Endothelial cell of umbilical vein (primary cell): ENCODE results near the gene DIABLO. TPM values are rescaled to one million over a fixed set of nuclear protein-coding genes. Genes with fewer than 3 reads are reported as not detected.

ENCODE experiments used
- BruUV-seq: library from RNA; stranded (reverse); fragments of 400-500 nt; replicated peaks from 2 replicates; lab custom pipeline; 2021; lab: Mats Ljungman, UMichigan
- CTCF ChIA-PET: fragments of 300-600, 350-600 bp; sonication (Branson Sonifier 250); formaldehyde crosslinking; loops from one replicate; lab custom pipeline; 2021; ENCODE audit warnings: antibody characterized with exemption, inconsistent platforms; lab: Charles Lee
- POLR2A ChIA-PET: fragments of 300-600, 350-600 bp; sonication (Branson Sonifier 250); formaldehyde crosslinking; loops from one replicate; lab custom pipeline; 2021; ENCODE audit warnings: antibody characterized with exemption, inconsistent platforms; lab: Charles Lee
- DNase-seq: peaks from one replicate; pipeline ENCODE4 v3.0.0-alpha.2; 2011; ENCODE audit warnings: low read depth, low spot score
- FAIRE-seq: peaks from 2 replicates; lab custom pipeline; 2011; peaks lifted over from hg19 to GRCh38; lab: Jason Lieb, UNC
- H2AFZ ChIP-seq: 2 replicates; pipeline ENCODE4 v1.6.0; 2012; ENCODE audit warnings: low read depth, low read length, control low read depth, inconsistent platforms
- H3K27ac ChIP-seq: 2 replicates; pipeline ENCODE4 v1.5.1; 2011; ENCODE audit warnings: low read depth, mild to moderate bottlenecking, control low read depth, low read length, moderate library complexity; ENCODE audit not compliant: insufficient read depth
- H3K27me3 ChIP-seq, 2 experiments: 2 replicates each; pipeline versions ENCODE4 v1.6.0 to v1.6.1; 2011; ENCODE audit warnings: low read length in 2 of 2, mixed read lengths in 1 of 2; ENCODE audit not compliant: control insufficient read depth in 2 of 2, insufficient read depth in 2 of 2
- H3K36me3 ChIP-seq, 2 experiments: 2 replicates in 1 of 2; 3 replicates in 1 of 2; pipeline ENCODE4 v1.5.1; 2011; ENCODE audit warnings: low read length in 2 of 2, mild to moderate bottlenecking in 1 of 2, moderate library complexity in 1 of 2; ENCODE audit not compliant: control insufficient read depth in 2 of 2, insufficient read depth in 2 of 2; ENCODE audit errors: extremely low read depth in 1 of 2
- H3K4me1 ChIP-seq: 3 replicates; pipeline ENCODE4 v1.5.1; 2011; ENCODE audit warnings: mild to moderate bottlenecking, low read length; ENCODE audit not compliant: control insufficient read depth, insufficient read depth; ENCODE audit errors: extremely low read depth
- H3K4me2 ChIP-seq: 2 replicates; pipeline ENCODE4 v1.6.1; 2011; ENCODE audit warnings: low read length, control low read depth, mixed read lengths; ENCODE audit not compliant: insufficient read depth
- H3K4me3 ChIP-seq, 3 experiments: fragments of 200-600 bp in 1 of 3; sonication (generic), shearing (Covaris generic) in 1 of 3; replicated peaks in 1 of 3; 2 replicates each; pipeline ENCODE4 v1.5.1; 2011 to 2016; ENCODE audit warnings: control low read depth in 3 of 3, low read length in 3 of 3, mild to moderate bottlenecking in 2 of 3, inconsistent platforms in 1 of 3, low read depth in 1 of 3, moderate library complexity in 1 of 3; ENCODE audit not compliant: insufficient read depth in 1 of 3
- H3K79me2 ChIP-seq: 2 replicates; pipeline ENCODE4 v1.6.0; 2012; ENCODE audit warnings: low read length, inconsistent platforms; ENCODE audit not compliant: control insufficient read depth, insufficient read depth
- H3K9ac ChIP-seq: replicated peaks from 2 replicates; pipeline ENCODE3; 2011; ENCODE audit warnings: low read length, control low read depth; ENCODE audit not compliant: insufficient read depth; ENCODE audit errors: extremely low read depth
- H3K9me1 ChIP-seq: replicated peaks from 3 replicates; pipeline ENCODE4 v1.6.0; 2011; ENCODE audit warnings: mild to moderate bottlenecking, low read length; ENCODE audit not compliant: control insufficient read depth, insufficient read depth; ENCODE audit errors: extremely low read depth
- H3K9me3 ChIP-seq: replicated peaks from 2 replicates; pipeline ENCODE4 v1.5.1; 2012; ENCODE audit warnings: low read length, inconsistent platforms; ENCODE audit not compliant: control insufficient read depth, insufficient read depth
- H4K20me1 ChIP-seq: replicated peaks from 2 replicates; pipeline ENCODE3; 2011; ENCODE audit warnings: mild to moderate bottlenecking, low read length; ENCODE audit not compliant: control insufficient read depth, insufficient read depth; ENCODE audit errors: extremely low read depth
- EZH2 ChIP-seq: IDR thresholded peaks from 2 replicates; pipeline ENCODE4 v1.6.1; 2012; ENCODE audit warnings: borderline replicate concordance, low read depth, mild to moderate bottlenecking, moderate library complexity, low read length, inconsistent platforms; ENCODE audit not compliant: severe bottlenecking
- FOS ChIP-seq: IDR thresholded peaks from 2 replicates; pipeline ENCODE4 v1.6.1; 2011; ENCODE audit warnings: mild to moderate bottlenecking, low read length, moderate library complexity, borderline replicate concordance; ENCODE audit not compliant: insufficient read depth
- GATA2 ChIP-seq: IDR thresholded peaks from 2 replicates; pipeline ENCODE4 v1.7.0; 2011; ENCODE audit warnings: low read depth, mild to moderate bottlenecking, moderate library complexity, mixed read lengths, low read length; ENCODE audit not compliant: insufficient read length, insufficient read depth
- JUN ChIP-seq: IDR thresholded peaks from 2 replicates; pipeline ENCODE4 v1.6.1; 2011; ENCODE audit warnings: borderline replicate concordance, low read depth; ENCODE audit not compliant: insufficient read length, insufficient read depth
- MYC ChIP-seq: IDR thresholded peaks from one replicate; pipeline ENCODE4 v1.6.1; 2011; ENCODE audit warnings: mild to moderate bottlenecking, low read depth, low read length
- POLR2A ChIP-seq: IDR thresholded peaks from 2 replicates; pipeline ENCODE4 v1.6.1; 2012; ENCODE audit warnings: low read depth, mild to moderate bottlenecking, control low read depth, low read length
- POLR2AphosphoS5 ChIP-seq: IDR thresholded peaks from 2 replicates; pipeline ENCODE4 v1.6.1; 2012; ENCODE audit warnings: low read depth, mild to moderate bottlenecking, control low read depth, low read length, moderate library complexity; ENCODE audit not compliant: insufficient read depth
- dilution Hi-C: fragments of 300-500 bp; cut with MboI; formaldehyde crosslinking; loops from one replicate; pipeline ENCODE4 v1.15.0; 2019; ENCODE audit warnings: low sequenced_read_pairs; ENCODE audit not compliant: extremely low pct_ligation_motif_present
- intact Hi-C: fragments of 100-400 bp; cut with micrococcal nuclease; formaldehyde crosslinking; loops from one replicate; pipeline ENCODE4 v1.10.0; 2022
- polyA plus RNA-seq, 4 experiments: library from polyadenylated mRNA; depleted of rRNA in 3 of 4; stranded (reverse) in 3 of 4; unstranded in 1 of 4; fragments of >200 nt; gene quantifications; 2 replicates each; pipeline versions ENCODE4 v1.2.1 to v1.2.3, GENCODE V29; 2011 to 2012; ENCODE audit warnings: missing spikeins in 1 of 4
- total RNA-seq: library from RNA; stranded (reverse); gene quantifications from 2 replicates; pipeline ENCODE4 v1.2.3, GENCODE V29; 2021
- TF ChIP-seq, protein P1 (sequence below), 2 donors: IDR thresholded peaks; 1 replicate in 1 of 2; 2 replicates in 1 of 2; pipeline ENCODE4 v1.5.1; 2011; ENCODE audit warnings: low read length in 2 of 2, mild to moderate bottlenecking in 2 of 2, moderate library complexity in 2 of 2, control low read depth in 1 of 2, inconsistent platforms in 1 of 2, low read depth in 1 of 2; ENCODE audit not compliant: insufficient read depth in 1 of 2; ENCODE audit errors: extremely low read depth in 1 of 2
- TF ChIP-seq, protein P2 (sequence below): IDR thresholded peaks from 2 replicates; pipeline ENCODE4 v1.6.1; 2011; ENCODE audit not compliant: insufficient read depth, insufficient read length

DIABLO gene
- total and polyA plus RNA-seq, 2 donors (not counting 3 experiments of a cell fraction or from before 2014, with no cell fraction given): 49.9 to 55.4 TPM

DNA sequence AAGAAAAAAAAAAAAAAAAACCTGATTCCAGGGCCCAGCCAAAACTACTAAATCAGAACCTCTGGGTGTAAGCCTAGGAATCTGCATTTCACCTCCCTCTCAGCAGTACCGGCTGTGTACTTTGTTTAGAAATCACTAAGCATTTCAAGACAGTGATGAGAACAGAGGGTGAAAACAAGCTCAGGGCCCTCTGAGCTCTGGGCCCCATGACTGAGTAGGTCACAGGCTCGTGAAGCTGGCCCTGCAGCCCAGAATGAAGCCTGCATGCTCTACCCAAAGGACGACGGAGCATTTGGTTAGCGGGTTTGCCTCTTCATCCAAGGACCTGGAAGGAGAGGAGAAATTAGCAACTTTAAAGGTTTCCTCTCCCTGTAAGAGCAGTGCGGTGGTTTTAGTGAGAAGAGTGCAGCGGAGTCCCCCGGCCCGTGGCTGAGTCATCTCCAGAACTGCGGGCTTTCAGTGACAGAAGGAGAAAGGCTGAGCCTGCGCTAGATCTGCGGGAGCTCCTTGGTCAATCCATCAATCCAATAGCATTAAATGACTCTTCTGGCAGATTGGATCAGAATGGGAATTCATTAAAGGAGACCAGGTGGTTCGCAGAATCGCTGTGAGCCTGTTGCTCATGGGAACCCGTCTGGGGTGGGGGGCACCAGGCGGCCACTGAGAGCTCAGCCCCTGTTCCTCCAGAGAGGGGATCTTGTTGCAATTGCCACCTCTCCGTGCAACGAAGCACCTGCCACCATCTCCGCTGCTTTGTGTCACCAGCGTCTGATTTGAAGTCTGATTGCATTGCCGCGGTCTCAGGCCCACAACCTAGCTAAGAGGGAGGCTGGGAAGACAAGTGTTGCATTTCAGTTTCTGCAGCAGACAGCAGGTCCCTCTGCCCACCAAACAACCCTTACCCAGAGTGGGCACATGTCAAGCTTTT, 59.2 kb downstream of the DIABLO start:
- no peak overlapping the region for H3K9ac ChIP-seq
- H3K9me1 ChIP-seq: no peaks in the 10 kb centered on the region
- no peaks in the 10 kb centered on the region for H3K36me3 ChIP-seq
- dilution Hi-C loops (no loop called here), intact Hi-C loops (no loop called here)
- no TSS peak for BruUV-seq
- TF ChIP-seq, protein P1, sequence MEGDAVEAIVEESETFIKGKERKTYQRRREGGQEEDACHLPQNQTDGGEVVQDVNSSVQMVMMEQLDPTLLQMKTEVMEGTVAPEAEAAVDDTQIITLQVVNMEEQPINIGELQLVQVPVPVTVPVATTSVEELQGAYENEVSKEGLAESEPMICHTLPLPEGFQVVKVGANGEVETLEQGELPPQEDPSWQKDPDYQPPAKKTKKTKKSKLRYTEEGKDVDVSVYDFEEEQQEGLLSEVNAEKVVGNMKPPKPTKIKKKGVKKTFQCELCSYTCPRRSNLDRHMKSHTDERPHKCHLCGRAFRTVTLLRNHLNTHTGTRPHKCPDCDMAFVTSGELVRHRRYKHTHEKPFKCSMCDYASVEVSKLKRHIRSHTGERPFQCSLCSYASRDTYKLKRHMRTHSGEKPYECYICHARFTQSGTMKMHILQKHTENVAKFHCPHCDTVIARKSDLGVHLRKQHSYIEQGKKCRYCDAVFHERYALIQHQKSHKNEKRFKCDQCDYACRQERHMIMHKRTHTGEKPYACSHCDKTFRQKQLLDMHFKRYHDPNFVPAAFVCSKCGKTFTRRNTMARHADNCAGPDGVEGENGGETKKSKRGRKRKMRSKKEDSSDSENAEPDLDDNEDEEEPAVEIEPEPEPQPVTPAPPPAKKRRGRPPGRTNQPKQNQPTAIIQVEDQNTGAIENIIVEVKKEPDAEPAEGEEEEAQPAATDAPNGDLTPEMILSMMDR (IDR thresholded peaks at IDR 0.05; ENCODE audit: extremely low read depth in 1 of 2, insufficient read depth in 1 of 2, low read depth in 1 of 2, low read length in 2 of 2): no peak
- TF ChIP-seq FOS (no peak), EZH2 (no peak), MYC (no peak), POLR2AphosphoS5 (no peak), POLR2A (no peak), JUN (no peak), GATA2 (no peak)
- TF ChIP-seq, protein P2, sequence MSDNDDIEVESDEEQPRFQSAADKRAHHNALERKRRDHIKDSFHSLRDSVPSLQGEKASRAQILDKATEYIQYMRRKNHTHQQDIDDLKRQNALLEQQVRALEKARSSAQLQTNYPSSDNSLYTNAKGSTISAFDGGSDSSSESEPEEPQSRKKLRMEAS: no peak
- no peaks in the 10 kb centered on the region for H3K4me1 ChIP-seq
- CTCF ChIA-PET: interaction anchor here (0.9 to 1.8 kb wide), 2 partner anchors 24 to 36 kb away, joined by 3 to 8 read pairs; no protein-coding TSS in a partner anchor
- no peaks in the 10 kb centered on the region for H3K9me3 ChIP-seq
- no peaks in the 10 kb centered on the region for H4K20me1 ChIP-seq
- no peak overlapping the region for H3K4me2 ChIP-seq
- H3K79me2 ChIP-seq: no peaks in the 10 kb centered on the region
- no peak overlapping the region for H3K4me3 ChIP-seq
- H3K27me3 ChIP-seq: peaks cover 0 to 3% of the 10 kb centered on the region in 2 experiments
- FAIRE-seq: no peak
- H3K27ac ChIP-seq: no peak overlapping the region
- DNase-seq: no peak
- no peak overlapping the region for H2AFZ ChIP-seq
- POLR2A ChIA-PET: no interaction called here
